ENCODE results near the gene MRPL51. TPM values are rescaled to one million over a fixed set of nuclear protein-coding genes. Genes with fewer than 3 reads are reported as not detected.
A peak's percentile ranks its signal among the peaks of the same experiment; 100 is the strongest.

MRPL51 gene
- total and polyA plus RNA-seq, 2 donors (not counting 1 experiment from before 2014, with no cell fraction given), result 18.6 to 72.6 TPM

GRCh38 chr12:6532051-6532926 lies 39.2 kb upstream of the MRPL51 start:
- no peak overlapping the region for H3K9ac ChIP-seq (ENCODE audit: low read length)
- ChIA-PET CTCF (interaction anchor here (0.6 to 3.4 kb wide), 5 partner anchors 9 to 110 kb away, joined by 3 to 17 read pairs (median 4); no protein-coding TSS in a partner anchor), POLR2A (interaction anchor here (0.6 to 1.8 kb wide), 4 partner anchors 36 to 107 kb away, joined by 3 to 6 read pairs (median 4); partner anchors contain the start of genes NOP2 and VAMP1)
- TF ChIP-seq EZH2 (IDR thresholded peaks at IDR 0.05; ENCODE audit: borderline replicate concordance, insufficient read depth, low read depth, low read length, poor library complexity, severe bottlenecking) (no peak), CTCF (IDR thresholded peaks at IDR 0.05) (no peak)
- H3K4me1 Mint-ChIP-seq, result peaks cover 40% of the 10 kb centered on the region
- no peak overlapping the region for H3K4me3 ChIP-seq (ENCODE audit: control extremely low read depth in 1 of 5, extremely low read depth in 1 of 5, insufficient read depth in 1 of 5, low read depth in 2 of 5, low read length in 4 of 5)
- peak; percentile 71 for DNase-seq
- peak overlapping the region; percentile 99 for H3K4me3 Mint-ChIP-seq
- no peaks in the 10 kb centered on the region for H3K9me3 Mint-ChIP-seq (ENCODE audit: insufficient read depth)
- H4K20me1 ChIP-seq (ENCODE audit: control insufficient read depth, insufficient read depth, low read length, poor library complexity, severe bottlenecking), result peaks cover 20% of the 10 kb centered on the region
- WGBS (ENCODE audit: insufficient coverage), result 14% methylated on average over 19 of the region's 20 CpGs
- peak overlapping the region in 1 of 2 donors; percentile 43 for H3K27ac ChIP-seq (ENCODE audit: low read length in 2 of 2)
- peaks cover 0 to 50% of the 10 kb centered on the region in 2 experiments for H3K36me3 ChIP-seq (replicated peaks in 1 of 2; ENCODE audit: control extremely low read depth in 1 of 2, control insufficient read depth in 1 of 2, extremely low read depth in 1 of 2, insufficient read depth in 2 of 2, low read length in 1 of 2)
- no peaks in the 10 kb centered on the region for H3K27me3 ChIP-seq (replicated peaks in 1 of 4; ENCODE audit: control extremely low read depth in 1 of 4, control insufficient read depth in 3 of 4, insufficient read depth in 4 of 4, low read length in 3 of 4)
- H3K27ac Mint-ChIP-seq, result peak overlapping the region; percentile 77
- H2AFZ ChIP-seq (ENCODE audit: insufficient read depth, low read depth, low read length, poor library complexity, severe bottlenecking), result peak overlapping the region; percentile 93
- peaks cover 10% of the 10 kb centered on the region for H3K79me2 ChIP-seq (ENCODE audit: control insufficient read depth, insufficient read depth, low read length)
- peak; percentile 18 for ATAC-seq (ENCODE audit: low read depth)
- peak overlapping the region; percentile 98 for H3K4me2 ChIP-seq (replicated peaks; ENCODE audit: low read depth, low read length, poor library complexity, severe bottlenecking)
- H3K9me3 ChIP-seq (ENCODE audit: control extremely low read depth in 1 of 3, control insufficient read depth in 2 of 3, insufficient read depth in 1 of 3, low read length in 2 of 3), result no peaks in the 10 kb centered on the region
- intact Hi-C loops (cut with micrococcal nuclease), result no loop called here
- peaks cover 27 to 37% of the 10 kb centered on the region in 2 donors for H3K4me1 ChIP-seq (ENCODE audit: control insufficient read depth in 2 of 2, insufficient read depth in 2 of 2, low read length in 2 of 2)
- no peaks in the 10 kb centered on the region for H3K27me3 Mint-ChIP-seq
